ENCODE measurements around the gene OGDH. TPM values are rescaled to one million over a fixed set of nuclear protein-coding genes. Genes with fewer than 3 reads are reported as not detected.

Gene OGDH
- total RNA-seq, 4 donors from 2014 or later, result 74.0 to 160 (median 143) TPM

DNA sequence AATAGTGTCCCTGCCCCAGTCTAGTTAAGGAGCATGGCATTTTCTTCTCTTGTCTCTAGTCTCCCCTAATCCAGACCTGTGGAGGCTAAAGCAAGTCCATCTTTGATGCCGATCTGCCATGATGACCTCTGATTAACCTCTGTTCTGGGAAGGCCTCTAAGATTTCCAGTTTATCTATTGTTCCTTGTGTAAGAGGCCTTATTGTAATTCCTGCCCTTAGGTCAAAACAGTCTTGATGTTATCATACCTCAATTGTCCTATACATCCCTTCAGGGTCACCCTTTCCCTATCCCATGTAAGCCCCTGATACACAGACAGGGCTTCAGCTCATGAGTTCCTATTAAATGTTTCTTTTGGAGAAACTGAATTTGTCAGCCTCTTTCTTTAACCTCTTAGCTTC lies 137.3 kb downstream of the OGDH start:
- H3K4me3 ChIP-seq, result no peak overlapping the region
- peaks cover 0 to 6% (median 0%) of the 10 kb centered on the region in 4 donors for H3K4me1 ChIP-seq
- no peaks in the 10 kb centered on the region for H3K9me3 ChIP-seq
- intact Hi-C loops (cut with DNase I; ENCODE audit: low total_unique reads), result no loop called here
- H3K27ac ChIP-seq, result no peak overlapping the region
- no peaks in the 10 kb centered on the region for H3K27me3 ChIP-seq
- no peak for TF ChIP-seq EP300 (IDR thresholded peaks at IDR 0.05; ENCODE audit: low read depth)
- TF ChIP-seq POLR2A (IDR thresholded peaks at IDR 0.05), result no peak
- TF ChIP-seq, protein P1, sequence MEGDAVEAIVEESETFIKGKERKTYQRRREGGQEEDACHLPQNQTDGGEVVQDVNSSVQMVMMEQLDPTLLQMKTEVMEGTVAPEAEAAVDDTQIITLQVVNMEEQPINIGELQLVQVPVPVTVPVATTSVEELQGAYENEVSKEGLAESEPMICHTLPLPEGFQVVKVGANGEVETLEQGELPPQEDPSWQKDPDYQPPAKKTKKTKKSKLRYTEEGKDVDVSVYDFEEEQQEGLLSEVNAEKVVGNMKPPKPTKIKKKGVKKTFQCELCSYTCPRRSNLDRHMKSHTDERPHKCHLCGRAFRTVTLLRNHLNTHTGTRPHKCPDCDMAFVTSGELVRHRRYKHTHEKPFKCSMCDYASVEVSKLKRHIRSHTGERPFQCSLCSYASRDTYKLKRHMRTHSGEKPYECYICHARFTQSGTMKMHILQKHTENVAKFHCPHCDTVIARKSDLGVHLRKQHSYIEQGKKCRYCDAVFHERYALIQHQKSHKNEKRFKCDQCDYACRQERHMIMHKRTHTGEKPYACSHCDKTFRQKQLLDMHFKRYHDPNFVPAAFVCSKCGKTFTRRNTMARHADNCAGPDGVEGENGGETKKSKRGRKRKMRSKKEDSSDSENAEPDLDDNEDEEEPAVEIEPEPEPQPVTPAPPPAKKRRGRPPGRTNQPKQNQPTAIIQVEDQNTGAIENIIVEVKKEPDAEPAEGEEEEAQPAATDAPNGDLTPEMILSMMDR (IDR thresholded peaks at IDR 0.05), result no peak
- no peak for TF ChIP-seq POLR2AphosphoS5 (IDR thresholded peaks at IDR 0.05)
- no peaks in the 10 kb centered on the region for H3K36me3 ChIP-seq
- 83 to 100% methylated on average over 1 of the region's 1 CpG for WGBS, 2 donors (ENCODE audit: low coverage in 1 of 2)
- DNase-seq, result no peak
- in situ Hi-C loops (cut with MboI; ENCODE audit: low pct_ligation_motif_present in 1 of 4, low pct_unique_long_range_greater_than_20kb in 1 of 4, low sequenced_read_pairs in 3 of 4), result no loop called here

DNA sequence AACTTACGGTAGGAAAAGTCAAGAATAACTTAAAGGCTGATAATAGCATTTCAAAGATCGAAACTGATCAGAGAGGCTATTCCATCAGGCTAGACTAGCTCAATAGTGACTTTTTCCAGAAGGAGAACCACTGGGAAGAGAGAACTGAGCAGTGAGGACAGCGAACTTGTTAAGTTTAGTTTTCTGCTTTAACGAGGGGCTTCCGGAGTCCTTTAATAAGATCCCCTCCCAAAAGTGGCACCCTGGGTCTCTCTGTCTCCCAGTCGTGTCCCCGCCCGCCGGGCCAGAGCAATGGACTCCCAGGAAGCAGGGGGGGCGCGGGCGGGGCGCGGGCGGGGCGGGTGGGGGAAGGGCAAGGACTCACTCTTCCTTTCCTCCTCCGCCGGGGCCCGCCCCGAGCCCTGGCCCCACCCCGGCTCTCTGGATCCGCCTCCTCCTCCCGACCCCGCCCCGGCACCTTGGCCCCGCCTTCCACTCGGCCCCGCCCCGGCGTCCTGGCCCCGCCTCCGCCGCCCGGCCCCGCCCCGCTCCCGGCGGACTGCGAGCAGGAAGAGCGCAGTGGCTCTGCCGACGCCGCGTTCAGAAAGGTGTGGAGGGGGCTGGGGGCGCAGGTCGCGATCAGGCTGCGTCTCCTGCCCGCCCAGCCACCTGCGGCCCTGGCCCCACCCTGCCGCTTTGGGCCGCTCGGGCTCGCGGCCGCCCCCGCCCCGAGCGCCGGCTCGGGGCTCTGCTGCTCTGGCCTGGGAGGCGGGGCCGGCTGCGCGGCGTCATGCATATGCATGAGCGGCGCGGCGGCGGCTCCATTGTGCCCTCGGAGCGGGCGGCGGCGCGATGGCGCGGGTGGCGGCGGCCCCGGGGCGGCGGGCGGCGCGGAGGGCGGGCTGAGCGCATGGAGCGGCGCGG lies 141.9 kb downstream of the OGDH start, which contains the start of gene ZMIZ2:
Gene ZMIZ2, plus strand, starts transcription at position 803 of the 903 bp plus-strand sequence. CDS start 7,403 bp downstream, outside the sequence.
- in situ Hi-C loops (cut with MboI; ENCODE audit: low pct_ligation_motif_present in 1 of 4, low pct_unique_long_range_greater_than_20kb in 1 of 4, low sequenced_read_pairs in 3 of 4) (no loop called here), intact Hi-C loops (cut with DNase I; ENCODE audit: low total_unique reads) (no loop called here)
- H3K9me3 ChIP-seq, result no peaks in the 10 kb centered on the region
- peak within 1 kb of the TSS; percentile 85 to 95 (median 90) for H3K4me3 ChIP-seq
- no peaks in the 10 kb centered on the region for H3K36me3 ChIP-seq
- DNase-seq, result peak; percentile 95
- TF ChIP-seq POLR2A (IDR thresholded peaks at IDR 0.05), result peak; percentile 51
- TF ChIP-seq, protein P1 (IDR thresholded peaks at IDR 0.05), result no peak
- no peak for TF ChIP-seq EP300 (IDR thresholded peaks at IDR 0.05; ENCODE audit: low read depth)
- peak; percentile 45 to 80 (median 77) for TF ChIP-seq POLR2AphosphoS5 (IDR thresholded peaks at IDR 0.05)
- peaks cover 19 to 32% (median 22%) of the 10 kb centered on the region in 4 donors for H3K4me1 ChIP-seq
- H3K27me3 ChIP-seq, result no peaks in the 10 kb centered on the region
- H3K27ac ChIP-seq, result peak within 1 kb of the TSS; percentile 94 to 100 (median 98)
- 2 to 8% methylated on average over 5 to 14 of the region's 92 CpGs for WGBS, 2 donors (ENCODE audit: low coverage in 1 of 2)

DNA sequence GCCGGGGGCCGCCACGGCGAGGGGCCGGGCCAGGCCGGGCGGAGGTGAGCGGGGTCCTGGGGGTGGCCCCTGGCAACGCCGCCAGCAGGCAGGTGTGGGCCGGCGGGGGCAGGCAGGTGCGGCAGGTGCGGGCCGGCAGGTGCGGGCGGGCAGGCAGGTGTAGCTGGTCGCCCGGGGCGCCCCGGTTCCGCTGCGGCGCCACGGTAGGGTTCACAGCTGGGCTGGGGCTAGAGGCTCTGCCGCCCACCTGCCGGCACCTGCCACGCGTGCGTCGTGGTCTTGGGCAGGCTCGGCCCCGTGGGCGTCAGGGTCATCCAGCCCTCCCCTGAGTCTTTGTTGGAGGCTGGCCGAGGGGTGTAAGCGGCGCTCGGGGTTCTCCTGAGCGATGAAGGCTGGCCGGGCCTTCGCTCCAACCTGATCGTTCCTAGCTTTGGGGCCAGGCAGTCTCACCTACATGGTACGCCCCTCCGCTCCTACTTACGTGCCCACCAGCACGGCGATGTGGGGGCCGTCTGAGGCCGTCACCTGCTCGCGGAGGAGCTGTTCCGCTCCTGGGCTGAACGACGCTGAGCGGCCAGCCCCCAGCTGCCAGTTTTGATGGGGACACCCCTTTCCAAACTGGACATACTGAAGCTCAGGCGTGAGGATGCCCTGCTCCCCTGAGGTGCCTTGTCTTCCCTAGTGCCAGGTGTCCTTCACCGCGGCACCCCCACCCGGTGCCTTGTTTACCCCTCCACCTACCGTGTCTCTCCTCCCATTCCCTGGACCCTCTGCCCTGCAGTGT lies 142.7 kb downstream of the OGDH start:
- intact Hi-C loops (cut with DNase I; ENCODE audit: low total_unique reads) (no loop called here), in situ Hi-C loops (cut with MboI; ENCODE audit: low pct_ligation_motif_present in 1 of 4, low pct_unique_long_range_greater_than_20kb in 1 of 4, low sequenced_read_pairs in 3 of 4) (no loop called here)
- WGBS, 2 donors (ENCODE audit: low coverage in 1 of 2), result 0% methylated on average over 36 of the region's 60 CpGs; no CpG with 5 or more reads in 1 of the 2 donors
- H3K4me1 ChIP-seq, result peaks cover 19 to 35% (median 22%) of the 10 kb centered on the region in 4 donors
- H3K4me3 ChIP-seq, result peak overlapping the region; percentile 85 to 95 (median 90)
- peak overlapping the region; percentile 94 to 100 (median 98) for H3K27ac ChIP-seq
- no peaks in the 10 kb centered on the region for H3K36me3 ChIP-seq
- H3K27me3 ChIP-seq, result no peaks in the 10 kb centered on the region
- TF ChIP-seq, protein P1 (IDR thresholded peaks at IDR 0.05), result no peak
- TF ChIP-seq EP300 (IDR thresholded peaks at IDR 0.05; ENCODE audit: low read depth) (no peak), POLR2A (IDR thresholded peaks at IDR 0.05) (no peak), POLR2AphosphoS5 (IDR thresholded peaks at IDR 0.05) (no peak)
- no peaks in the 10 kb centered on the region for H3K9me3 ChIP-seq
- DNase-seq, result no peak

DNA sequence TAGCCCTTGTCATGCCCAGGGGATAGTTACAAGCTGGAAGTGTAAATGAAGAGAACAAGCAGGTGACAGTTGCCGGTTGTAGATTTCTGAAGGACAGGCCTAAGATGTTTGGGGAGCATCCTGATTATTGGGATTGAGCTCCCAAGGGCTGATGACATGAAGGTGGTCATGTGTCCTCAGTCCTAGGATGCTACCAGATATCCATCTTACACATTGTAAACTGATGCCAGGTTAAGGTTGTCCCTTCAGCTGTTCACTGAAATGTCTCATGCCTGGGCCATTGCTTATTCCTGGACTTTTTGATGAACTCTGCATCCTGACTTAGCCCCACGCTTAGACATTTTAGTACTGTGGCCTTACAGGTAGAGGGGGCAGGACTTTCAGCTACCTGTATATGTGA lies 143.6 kb downstream of the OGDH start:
- Histone ChIP-seq H3K4me3 (peak overlapping the region in 2 of 4 donors; percentile 85 to 90), H3K4me1 (peaks cover 20 to 42% (median 26%) of the 10 kb centered on the region in 4 donors), H3K36me3 (no peaks in the 10 kb centered on the region), H3K9me3 (no peaks in the 10 kb centered on the region), H3K27ac (peak overlapping the region in 3 of 4 donors; percentile 30 to 100 (median 98)), H3K27me3 (no peaks in the 10 kb centered on the region)
- DNase-seq, result no peak
- in situ Hi-C loops (cut with MboI; ENCODE audit: low pct_ligation_motif_present in 1 of 4, low pct_unique_long_range_greater_than_20kb in 1 of 4, low sequenced_read_pairs in 3 of 4), result loop anchor here in 3 of 4 donors (10.0 to 25.0 kb wide), 2 partner anchors 155 to 163 kb away; partner anchors contain the start of gene TMED4 (in 2 of the 3)
- WGBS, 2 donors (ENCODE audit: low coverage in 1 of 2), result 66 to 86% methylated on average over 1 to 2 of the region's 2 CpGs
- TF ChIP-seq EP300 (IDR thresholded peaks at IDR 0.05; ENCODE audit: low read depth), result no peak
- TF ChIP-seq, protein P1 (IDR thresholded peaks at IDR 0.05), result no peak
- TF ChIP-seq POLR2A (IDR thresholded peaks at IDR 0.05), result no peak
- no peak for TF ChIP-seq POLR2AphosphoS5 (IDR thresholded peaks at IDR 0.05)
- intact Hi-C loops (cut with DNase I; ENCODE audit: low total_unique reads), result no loop called here

Data from transverse colon (tissue), 4 donors.